ENCODE results near the gene LINGO1.

The LINGO1 gene

GRCh38 chr15:77573802-77574201 lies 58.9 kb downstream of the LINGO1 start:
- no peak for DNase-seq (ENCODE audit: low spot score)

GRCh38 chr15:77572186-77572585 lies 60.5 kb downstream of the LINGO1 start:
- DNase-seq (ENCODE audit: low spot score), result no peak

- no peak for DNase-seq (ENCODE audit: low spot score)
Observed at GRCh38 chr15:77571741-77572140, 61.0 kb downstream of the LINGO1 start.

- no peak for DNase-seq (ENCODE audit: low spot score)
Observed at GRCh38 chr15:77571181-77571580, 61.5 kb downstream of the LINGO1 start.

GRCh38 chr15:77569729-77570125 lies 63.0 kb downstream of the LINGO1 start:
- peak; percentile 41 for DNase-seq (ENCODE audit: low spot score)

- DNase-seq (ENCODE audit: low spot score), result no peak
Observed at GRCh38 chr15:77568973-77569728, 63.6 kb downstream of the LINGO1 start.

- DNase-seq (ENCODE audit: low spot score), result no peak
Observed at GRCh38 chr15:77568014-77568972, 64.4 kb downstream of the LINGO1 start.

GRCh38 chr15:77567202-77567601 lies 65.5 kb downstream of the LINGO1 start:
- DNase-seq (ENCODE audit: low spot score), result no peak

- no peak for DNase-seq (ENCODE audit: low spot score)
Observed at GRCh38 chr15:77566092-77566491, 66.6 kb downstream of the LINGO1 start.

GRCh38 chr15:77565378-77565915 lies 67.3 kb downstream of the LINGO1 start:
- no peak for DNase-seq (ENCODE audit: low spot score)

- no peak for DNase-seq (ENCODE audit: low spot score)
Observed at GRCh38 chr15:77564938-77565337, 67.8 kb downstream of the LINGO1 start.

- no peak for DNase-seq (ENCODE audit: low spot score)
Observed at GRCh38 chr15:77564341-77564740, 68.4 kb downstream of the LINGO1 start.

- no peak for DNase-seq (ENCODE audit: low spot score)
Observed at GRCh38 chr15:77563623-77564156, 69.0 kb downstream of the LINGO1 start.

Measured in SK-N-DZ (cell line).